Measurements from ENCODE around the gene CDK19. TPM values are rescaled to one million over a fixed set of nuclear protein-coding genes. Genes with fewer than 3 reads are reported as not detected.

The CDK19 gene
- total RNA-seq, 1 experiment from 2014 or later, result 7.0 TPM

DNA sequence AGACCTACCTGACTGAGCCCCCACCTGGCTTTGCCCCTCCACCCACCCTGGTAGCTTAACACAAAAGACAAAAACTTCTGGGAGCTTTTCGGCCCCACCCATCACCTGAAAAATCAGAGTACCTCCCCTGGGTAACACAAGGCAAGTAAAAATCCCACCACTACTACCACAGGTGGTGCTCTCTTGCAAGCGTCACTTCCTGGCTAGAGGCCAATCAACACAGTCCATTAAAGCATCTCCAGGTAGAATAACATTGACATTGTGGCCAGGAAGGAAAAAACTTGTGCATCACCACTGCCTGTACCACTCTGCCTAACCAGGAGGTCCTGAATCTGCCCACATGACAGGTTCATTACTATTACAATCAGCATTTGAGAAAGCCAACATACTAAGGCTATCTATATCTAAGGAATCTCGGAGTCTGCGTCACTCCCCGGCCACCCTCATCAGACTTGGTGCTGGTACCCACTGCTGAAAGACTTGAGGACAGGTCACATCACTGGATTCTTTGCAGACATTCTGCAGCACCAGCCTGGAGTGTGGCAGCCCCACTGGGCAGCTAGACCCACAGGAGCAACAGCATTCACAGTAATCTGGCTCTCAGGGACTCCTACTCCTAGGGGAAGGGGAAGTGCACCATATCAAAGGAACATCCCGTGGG lies 125.9 kb downstream of the CDK19 start:
- H2BK5ac ChIP-seq (ENCODE audit: insufficient read length, low read length), result no peak overlapping the region
- H3K9ac ChIP-seq (ENCODE audit: extremely low read depth, insufficient read length, low read length), result no peak overlapping the region
- no peak overlapping the region for H3K18ac ChIP-seq (ENCODE audit: insufficient read length, low read depth, low read length)
- DNase-seq, result peak; percentile 35
- H3K56ac ChIP-seq (ENCODE audit: insufficient read length, low read depth, low read length), result no peak overlapping the region
- H2BK12ac ChIP-seq (ENCODE audit: insufficient read length, low read depth, low read length), result no peak overlapping the region
- no peaks in the 10 kb centered on the region for H3K27me3 Mint-ChIP-seq (ENCODE audit: low read depth)
- H2BK20ac ChIP-seq (ENCODE audit: low read depth, low read length, poor library complexity, severe bottlenecking), result no peak overlapping the region
- H2AFZ ChIP-seq (ENCODE audit: low read length), result no peak overlapping the region
- no peaks in the 10 kb centered on the region for H3K9me3 ChIP-seq (ENCODE audit: control insufficient read depth, low read depth, low read length)
- peak overlapping the region in 2 of 3 experiments; percentile 70 to 74; a peak in 3 of 7 replicates for H3K27ac Mint-ChIP-seq
- no CpG with 5 or more reads among the region's 6 CpGs for WGBS (ENCODE audit: extremely low coverage, insufficient read length, low lambda C conversion rate)
- no peak overlapping the region for H2AK5ac ChIP-seq (ENCODE audit: insufficient read length, low read length)
- H3T11ph ChIP-seq (ENCODE audit: low read length), result no peak overlapping the region
- no peak overlapping the region for H2BK15ac ChIP-seq (ENCODE audit: low read depth, low read length)
- no peaks in the 10 kb centered on the region for H3K4me1 ChIP-seq (ENCODE audit: insufficient read depth, low read length)
- 0 out of 7 replicates have a peak, but pooled peaks cover 0 to 4% (median 0%) of the 10 kb centered on the region in 3 experiments for H3K36me3 Mint-ChIP-seq (ENCODE audit: insufficient read depth in 1 of 3, low read depth in 3 of 3)
- no peaks in the 10 kb centered on the region for H3K23me2 ChIP-seq (ENCODE audit: insufficient read length, low read depth, low read length, poor library complexity, severe bottlenecking)
- no peak overlapping the region for H4K91ac ChIP-seq (ENCODE audit: insufficient read length, low read depth, low read length)
- H3K4me2 ChIP-seq (ENCODE audit: insufficient read depth, insufficient read length, low read length), result no peak overlapping the region
- no peaks in the 10 kb centered on the region for H4K20me1 ChIP-seq (ENCODE audit: control insufficient read depth, insufficient read depth, insufficient read length)
- no peak overlapping the region for H4K8ac ChIP-seq (replicated peaks; ENCODE audit: insufficient read length, low read depth, low read length)
- no peaks in the 10 kb centered on the region; a peak in 1 of 5 replicates for H3K9me3 Mint-ChIP-seq
- H3K79me1 ChIP-seq (ENCODE audit: insufficient read depth, low read depth, low read length, poor library complexity, severe bottlenecking), result no peaks in the 10 kb centered on the region
- H3K4me1 Mint-ChIP-seq, result peaks cover 26 to 36% of the 10 kb centered on the region in 2 experiments
- H2BK120ac ChIP-seq (ENCODE audit: low read depth, low read length, poor library complexity, severe bottlenecking), result no peak overlapping the region
- H3K27me3 ChIP-seq (ENCODE audit: insufficient read depth, low read length), result no peaks in the 10 kb centered on the region
- H3K79me2 ChIP-seq (ENCODE audit: insufficient read depth, low read length), result no peaks in the 10 kb centered on the region; the same call in 1 of the 2 replicates
- H3K4ac ChIP-seq (ENCODE audit: low read depth, low read length), result no peak overlapping the region
- no peak overlapping the region for H3K14ac ChIP-seq (ENCODE audit: insufficient read depth, low read length)
- no peak overlapping the region for H4K5ac ChIP-seq (ENCODE audit: insufficient read length, low read depth, low read length)
- H3K27ac ChIP-seq (ENCODE audit: insufficient read length, low read depth, low read length), result no peak overlapping the region
- TF ChIP-seq, protein P1, sequence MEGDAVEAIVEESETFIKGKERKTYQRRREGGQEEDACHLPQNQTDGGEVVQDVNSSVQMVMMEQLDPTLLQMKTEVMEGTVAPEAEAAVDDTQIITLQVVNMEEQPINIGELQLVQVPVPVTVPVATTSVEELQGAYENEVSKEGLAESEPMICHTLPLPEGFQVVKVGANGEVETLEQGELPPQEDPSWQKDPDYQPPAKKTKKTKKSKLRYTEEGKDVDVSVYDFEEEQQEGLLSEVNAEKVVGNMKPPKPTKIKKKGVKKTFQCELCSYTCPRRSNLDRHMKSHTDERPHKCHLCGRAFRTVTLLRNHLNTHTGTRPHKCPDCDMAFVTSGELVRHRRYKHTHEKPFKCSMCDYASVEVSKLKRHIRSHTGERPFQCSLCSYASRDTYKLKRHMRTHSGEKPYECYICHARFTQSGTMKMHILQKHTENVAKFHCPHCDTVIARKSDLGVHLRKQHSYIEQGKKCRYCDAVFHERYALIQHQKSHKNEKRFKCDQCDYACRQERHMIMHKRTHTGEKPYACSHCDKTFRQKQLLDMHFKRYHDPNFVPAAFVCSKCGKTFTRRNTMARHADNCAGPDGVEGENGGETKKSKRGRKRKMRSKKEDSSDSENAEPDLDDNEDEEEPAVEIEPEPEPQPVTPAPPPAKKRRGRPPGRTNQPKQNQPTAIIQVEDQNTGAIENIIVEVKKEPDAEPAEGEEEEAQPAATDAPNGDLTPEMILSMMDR (conservative IDR thresholded peaks at IDR 0.05), result 0 out of 3 replicates have a peak, but pooled peaks have one; percentile 10
- H3K23ac ChIP-seq (ENCODE audit: insufficient read length, low read depth, low read length), result no peak overlapping the region
- no peak overlapping the region for H3K4me3 Mint-ChIP-seq

Data from H9 (cell line).